ENCODE results near the gene CSNK1G1.

CSNK1G1 gene

GRCh38 chr15:64285150-64285549 lies 70.8 kb downstream of the CSNK1G1 start:
- no peak overlapping the region for H3K27ac ChIP-seq
- no peak overlapping the region for H3K4me2 ChIP-seq
- H3K36me3 ChIP-seq (ENCODE audit: insufficient read depth), result no peaks in the 10 kb centered on the region
- no peaks in the 10 kb centered on the region for H3K4me1 ChIP-seq (ENCODE audit: low read depth, poor library complexity, severe bottlenecking)
- H3K27me3 ChIP-seq (ENCODE audit: insufficient read depth, low read depth), result no peaks in the 10 kb centered on the region
- no peaks in the 10 kb centered on the region; the same call in 1 of the 2 replicates for H3K79me2 ChIP-seq (ENCODE audit: insufficient read depth, low read depth)
- no peaks in the 10 kb centered on the region for H4K20me1 ChIP-seq (ENCODE audit: insufficient read depth)
- no peak overlapping the region for H3K9ac ChIP-seq
- H2AFZ ChIP-seq (ENCODE audit: low read depth), result no peak overlapping the region
- TF ChIP-seq, protein P1, sequence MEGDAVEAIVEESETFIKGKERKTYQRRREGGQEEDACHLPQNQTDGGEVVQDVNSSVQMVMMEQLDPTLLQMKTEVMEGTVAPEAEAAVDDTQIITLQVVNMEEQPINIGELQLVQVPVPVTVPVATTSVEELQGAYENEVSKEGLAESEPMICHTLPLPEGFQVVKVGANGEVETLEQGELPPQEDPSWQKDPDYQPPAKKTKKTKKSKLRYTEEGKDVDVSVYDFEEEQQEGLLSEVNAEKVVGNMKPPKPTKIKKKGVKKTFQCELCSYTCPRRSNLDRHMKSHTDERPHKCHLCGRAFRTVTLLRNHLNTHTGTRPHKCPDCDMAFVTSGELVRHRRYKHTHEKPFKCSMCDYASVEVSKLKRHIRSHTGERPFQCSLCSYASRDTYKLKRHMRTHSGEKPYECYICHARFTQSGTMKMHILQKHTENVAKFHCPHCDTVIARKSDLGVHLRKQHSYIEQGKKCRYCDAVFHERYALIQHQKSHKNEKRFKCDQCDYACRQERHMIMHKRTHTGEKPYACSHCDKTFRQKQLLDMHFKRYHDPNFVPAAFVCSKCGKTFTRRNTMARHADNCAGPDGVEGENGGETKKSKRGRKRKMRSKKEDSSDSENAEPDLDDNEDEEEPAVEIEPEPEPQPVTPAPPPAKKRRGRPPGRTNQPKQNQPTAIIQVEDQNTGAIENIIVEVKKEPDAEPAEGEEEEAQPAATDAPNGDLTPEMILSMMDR (conservative IDR thresholded peaks at IDR 0.05; ENCODE audit: low read depth, low read length), result no peak
- H3K4me3 ChIP-seq (IDR thresholded peaks at IDR 0.05; ENCODE audit: insufficient read depth, low read depth, low read length), result no peak overlapping the region

- TF ChIP-seq, protein P1 (conservative IDR thresholded peaks at IDR 0.05; ENCODE audit: low read depth, low read length), result no peak
- no peaks in the 10 kb centered on the region for H3K27me3 ChIP-seq (ENCODE audit: insufficient read depth, low read depth)
- H3K27ac ChIP-seq, result no peak overlapping the region
- no peaks in the 10 kb centered on the region for H3K36me3 ChIP-seq (ENCODE audit: insufficient read depth)
- H2AFZ ChIP-seq (ENCODE audit: low read depth), result no peak overlapping the region
- no peaks in the 10 kb centered on the region; the same call in 1 of the 2 replicates for H3K79me2 ChIP-seq (ENCODE audit: insufficient read depth, low read depth)
- H4K20me1 ChIP-seq (ENCODE audit: insufficient read depth), result no peaks in the 10 kb centered on the region
- no peak overlapping the region for H3K9ac ChIP-seq
- no peak overlapping the region for H3K4me3 ChIP-seq (IDR thresholded peaks at IDR 0.05; ENCODE audit: insufficient read depth, low read depth, low read length)
- H3K4me1 ChIP-seq (ENCODE audit: low read depth, poor library complexity, severe bottlenecking), result no peaks in the 10 kb centered on the region
- no peak overlapping the region for H3K4me2 ChIP-seq
Observed at GRCh38 chr15:64284042-64284441, 71.9 kb downstream of the CSNK1G1 start.

DNA sequence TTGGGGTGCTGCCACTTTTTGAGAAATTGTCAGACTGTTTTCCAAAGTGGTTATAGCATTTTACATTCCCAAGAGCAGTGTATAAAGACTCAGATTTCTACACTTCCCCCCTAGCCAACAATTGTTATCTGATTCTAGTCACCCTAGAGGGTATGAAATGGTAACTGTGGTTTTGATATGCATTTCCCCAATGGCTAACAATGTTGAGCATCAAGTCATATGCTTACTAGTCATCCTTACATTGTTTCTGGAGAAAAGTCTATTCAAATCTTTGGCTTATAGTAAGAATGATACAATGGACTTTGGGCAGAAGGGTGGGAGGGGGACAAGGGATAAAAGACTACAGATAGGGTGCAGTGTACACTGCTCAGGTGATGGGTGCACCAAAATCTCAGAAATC lies 73.3 kb downstream of the CSNK1G1 start:
- Histone ChIP-seq H3K27me3 (ENCODE audit: insufficient read depth, low read depth) (no peaks in the 10 kb centered on the region), H3K36me3 (ENCODE audit: insufficient read depth) (no peaks in the 10 kb centered on the region), H3K79me2 (ENCODE audit: insufficient read depth, low read depth) (no peaks in the 10 kb centered on the region), H3K27ac (no peak overlapping the region), H3K4me3 (IDR thresholded peaks at IDR 0.05; ENCODE audit: insufficient read depth, low read depth, low read length) (no peak overlapping the region), H4K20me1 (ENCODE audit: insufficient read depth) (no peaks in the 10 kb centered on the region), H3K4me2 (no peak overlapping the region), H2AFZ (ENCODE audit: low read depth) (no peak overlapping the region), H3K9ac (no peak overlapping the region), H3K4me1 (ENCODE audit: low read depth, poor library complexity, severe bottlenecking) (no peaks in the 10 kb centered on the region)
- TF ChIP-seq, protein P1 (conservative IDR thresholded peaks at IDR 0.05; ENCODE audit: low read depth, low read length), result no peak

GRCh38 chr15:64279131-64279530 lies 76.8 kb downstream of the CSNK1G1 start:
- H3K4me1 ChIP-seq (ENCODE audit: low read depth, poor library complexity, severe bottlenecking), result peaks cover 7% of the 10 kb centered on the region
- H3K79me2 ChIP-seq (ENCODE audit: insufficient read depth, low read depth), result no peaks in the 10 kb centered on the region
- TF ChIP-seq, protein P1 (conservative IDR thresholded peaks at IDR 0.05; ENCODE audit: low read depth, low read length), result no peak
- no peak overlapping the region for H3K27ac ChIP-seq
- H3K27me3 ChIP-seq (ENCODE audit: insufficient read depth, low read depth), result no peaks in the 10 kb centered on the region
- H2AFZ ChIP-seq (ENCODE audit: low read depth), result no peak overlapping the region
- H3K4me2 ChIP-seq, result no peak overlapping the region
- no peaks in the 10 kb centered on the region for H4K20me1 ChIP-seq (ENCODE audit: insufficient read depth)
- no peak overlapping the region for H3K9ac ChIP-seq
- H3K4me3 ChIP-seq (IDR thresholded peaks at IDR 0.05; ENCODE audit: insufficient read depth, low read depth, low read length), result no peak overlapping the region
- H3K36me3 ChIP-seq (ENCODE audit: insufficient read depth), result no peaks in the 10 kb centered on the region

Data from KMS-11 (cell line).